Measurements from ENCODE around the gene METTL13. TPM values are rescaled to one million over a fixed set of nuclear protein-coding genes. Genes with fewer than 3 reads are reported as not detected.

METTL13 gene
- total and polyA plus RNA-seq, 9 of the 15 experiments (the other 6 are each of a cell fraction or from before 2014, with no cell fraction given) = 18.9 to 78.9 (median 54.9) TPM

- TF ChIP-seq PRDM10 (IDR thresholded peaks at IDR 0.05; ENCODE audit: partially characterized antibody) = no peak
- TF ChIP-seq LCOR (CRISPR knock-in tag; IDR thresholded peaks at IDR 0.05) = no peak
- TF ChIP-seq BCL6 (CRISPR knock-in tag; IDR thresholded peaks at IDR 0.05) = no peak
- no peak for TF ChIP-seq PYGO2 (tag; IDR thresholded peaks at IDR 0.05)
- TF ChIP-seq MED1 (CRISPR knock-in tag; IDR thresholded peaks at IDR 0.05; ENCODE audit: borderline replicate concordance) = no peak
Observed at GRCh38 chr1:171835891-171836290, 54.4 kb downstream of the METTL13 start (continued).

GRCh38 chr1:171841050-171841910 lies 59.8 kb downstream of the METTL13 start, which contains the start of gene DNM3:
TSS of gene DNM3 (plus strand) at chr1:171841498. CDS start at chr1:171841657, 159 bp downstream.
- Histone ChIP-seq H3K4me3 (peak within 1 kb of the TSS; percentile 52), H3K9ac (ENCODE audit: insufficient read depth in 1 of 2, low read depth in 2 of 2, low read length in 2 of 2) (peak within 1 kb of the TSS; percentile 40 to 94; a peak in 3 of 4 replicates), H3K36me3 (ENCODE audit: control insufficient read depth, insufficient read depth, low read length) (no peaks in the 10 kb centered on the region), H3K4me1 (replicated peaks in 1 of 2; ENCODE audit: control insufficient read depth in 2 of 2, insufficient read depth in 2 of 2, low read length in 2 of 2) (peaks cover 0 to 15% of the 10 kb centered on the region in 2 experiments; a peak in 3 of 5 replicates), H3K9me1 (ENCODE audit: control insufficient read depth, insufficient read depth, low read length) (no peaks in the 10 kb centered on the region), H3K27me3 (ENCODE audit: control insufficient read depth in 2 of 2, insufficient read depth in 2 of 2, low read length in 2 of 2) (peaks cover 7 to 10% of the 10 kb centered on the region in 2 experiments; a peak in 4 of 5 replicates), H3K4me2 (ENCODE audit: insufficient read depth, low read length) (peak within 1 kb of the TSS; percentile 78), H3K9me3 (replicated peaks; ENCODE audit: control insufficient read depth, insufficient read depth, low read depth, low read length) (no peaks in the 10 kb centered on the region), H2AFZ (ENCODE audit: low read depth, low read length) (peak within 1 kb of the TSS; percentile 99), H3K79me2 (ENCODE audit: control insufficient read depth, insufficient read depth, low read length) (no peaks in the 10 kb centered on the region), H4K20me1 (replicated peaks; ENCODE audit: control insufficient read depth, insufficient read depth, low read length) (no peaks in the 10 kb centered on the region), H3K27ac (ENCODE audit: extremely low read depth, low read depth, low read length) (no peak within 1 kb of the TSS)
- peak; percentile 81 to 99 (median 97) for DNase-seq (ENCODE audit: extremely low read depth in 1 of 4, low spot score in 3 of 4)
- FAIRE-seq = peak; percentile 19
- ATAC-seq = peak; percentile 99
- 9% methylated on average over 53 of the region's 85 CpGs for WGBS (ENCODE audit: insufficient coverage, low coverage, missing lambda C conversion rate)
- BruUV-seq (replicated peaks) = no TSS peak
- ChIA-PET CTCF (ENCODE audit: low intra/inter-chr PET ratio) (no interaction called here), POLR2A (interaction anchor here (0.6 to 1.0 kb wide), 3 partner anchors 9 to 238 kb away, joined by 3 read pairs; no protein-coding TSS in a partner anchor)
- in situ Hi-C loops (cut with MboI) (no loop called here), intact Hi-C loops (cut with micrococcal nuclease) (loop anchor here (5.0 kb wide), 1 partner anchor 194 kb away; no protein-coding TSS in a partner anchor)
- TF ChIP-seq SIX5 (IDR thresholded peaks at IDR 0.05; ENCODE audit: borderline replicate concordance in 1 of 2, insufficient read depth in 1 of 2, low read depth in 1 of 2, low read length in 2 of 2) (no peak), ETS1 (conservative IDR thresholded peaks at IDR 0.05; ENCODE audit: control insufficient read depth, low read depth, low read length) (0 out of 2 replicates have a peak, but pooled peaks have one; percentile 38), ZNF124 (CRISPR knock-in tag; IDR thresholded peaks at IDR 0.05) (peak; percentile 63; the same call in 1 of the 2 replicates), RB1 (IDR thresholded peaks at IDR 0.05; ENCODE audit: low read depth) (peak; percentile 78; the same call in 1 of the 2 replicates)
